ENCODE results near the gene NECAB3.

GRCh38 chr20:33609504-33609903 lies 64.7 kb downstream of the NECAB3 start:
- TF ChIP-seq CTCF (IDR thresholded peaks at IDR 0.05) (no peak), POLR2A (IDR thresholded peaks at IDR 0.05) (no peak)

Measured in esophagus squamous epithelium (tissue), 4 donors.